Prostate gland (tissue), 2 donors: Measurements from ENCODE around the gene PDSS2.

Experiments
- CTCF ChIP-seq, 4 experiments: fragments of 200-600 bp in 2 of 4; fragments of 450-650 bp in 2 of 4; sonication (generic) in 2 of 4; IDR thresholded peaks; 1 replicate in 3 of 4; 2 replicates in 1 of 4; pipeline ENCODE4 v1.5.1; 2016 to 2019; ENCODE audit warnings: antibody characterized with exemption in 4 of 4, mild to moderate bottlenecking in 2 of 4, moderate library complexity in 2 of 4
- POLR2A ChIP-seq: fragments of 450-650 bp; IDR thresholded peaks from one replicate; pipeline ENCODE4 v1.6.1; 2016; ENCODE audit warnings: antibody characterized with exemption, mild to moderate bottlenecking
- POLR2AphosphoS5 ChIP-seq: sonication (generic); formaldehyde crosslinking; IDR thresholded peaks from one replicate; pipeline ENCODE4 v1.6.1; 2017; ENCODE audit warnings: antibody characterized with exemption

GRCh38 chr6:107215334-107215733 lies 244.0 kb downstream of the PDSS2 start:
- TF ChIP-seq POLR2A (no peak), CTCF (IDR thresholded peaks at IDR 0.05) (no peak), POLR2AphosphoS5 (no peak)
